Neural crest cell (in vitro differentiated cells): ENCODE data around the gene LUZP2. TPM values are rescaled to one million over a fixed set of nuclear protein-coding genes. Genes with fewer than 3 reads are reported as not detected.

Source experiments
- DNase-seq: peaks from one replicate; pipeline ENCODE4 v3.0.0; 2021; ENCODE audit warnings: low read depth, mixed read lengths, low spot score
- H3K27ac Mint-ChIP-seq: one replicate; pipeline ENCODE4 v1.8.0; 2021; ENCODE audit warnings: mild to moderate bottlenecking, mixed read lengths; ENCODE audit not compliant: unreplicated experiment
- H3K27me3 Mint-ChIP-seq: 2 replicates; pipeline ENCODE4 v1.8.0; 2021; ENCODE audit warnings: low read depth, mild to moderate bottlenecking, mixed read lengths
- H3K36me3 Mint-ChIP-seq: 2 replicates; pipeline ENCODE4 v1.8.0; 2021; ENCODE audit warnings: low read depth, mild to moderate bottlenecking, mixed read lengths
- H3K4me1 Mint-ChIP-seq: 2 replicates; pipeline ENCODE4 v1.8.0; 2021; ENCODE audit warnings: mixed read lengths
- H3K4me3 Mint-ChIP-seq: one replicate; pipeline ENCODE4 v1.8.0; 2021; ENCODE audit warnings: mild to moderate bottlenecking, mixed read lengths
- H3K9me3 Mint-ChIP-seq: 2 replicates; pipeline ENCODE4 v1.8.0; 2021; ENCODE audit warnings: mixed read lengths
- CTCF ChIP-seq: fragments of 200-600 bp; sonication (generic); conservative IDR thresholded peaks from 2 replicates; pipeline ENCODE4 v1.5.0; 2021; ENCODE audit warnings: antibody characterized with exemption, mild to moderate bottlenecking
- total RNA-seq: library from RNA; stranded (reverse); gene quantifications from 2 replicates; pipeline ENCODE4 v1.2.1, GENCODE V29; 2021

LUZP2 gene
- total RNA-seq, 1 donor from 2014 or later, result 0.28 TPM

- no peaks in the 10 kb centered on the region for H3K9me3 Mint-ChIP-seq
- no peaks in the 10 kb centered on the region for H3K4me1 Mint-ChIP-seq
- H3K27me3 Mint-ChIP-seq, result no peaks in the 10 kb centered on the region
- no peak overlapping the region for H3K27ac Mint-ChIP-seq
- H3K36me3 Mint-ChIP-seq, result no peaks in the 10 kb centered on the region
- no peak for DNase-seq
- no peak for TF ChIP-seq CTCF
- H3K4me3 Mint-ChIP-seq, result no peak overlapping the region
These were observed 190.8 kb downstream of the LUZP2 start for GRCh38 chr11:24687531-24688147.

GRCh38 chr11:24688981-24689380, 192.1 kb downstream of the LUZP2 start:
- TF ChIP-seq CTCF, result no peak
- H3K4me1 Mint-ChIP-seq, result no peaks in the 10 kb centered on the region
- H3K36me3 Mint-ChIP-seq, result no peaks in the 10 kb centered on the region
- no peak overlapping the region for H3K27ac Mint-ChIP-seq
- no peak overlapping the region for H3K4me3 Mint-ChIP-seq
- H3K9me3 Mint-ChIP-seq, result no peaks in the 10 kb centered on the region
- H3K27me3 Mint-ChIP-seq, result no peaks in the 10 kb centered on the region
- no peak for DNase-seq

- H3K36me3 Mint-ChIP-seq, result no peaks in the 10 kb centered on the region
- DNase-seq, result no peak
- no peak for TF ChIP-seq CTCF
- no peaks in the 10 kb centered on the region for H3K27me3 Mint-ChIP-seq
- H3K4me3 Mint-ChIP-seq, result no peak overlapping the region
- H3K27ac Mint-ChIP-seq, result no peak overlapping the region
- no peaks in the 10 kb centered on the region for H3K9me3 Mint-ChIP-seq
- no peaks in the 10 kb centered on the region for H3K4me1 Mint-ChIP-seq
These were observed 200.8 kb downstream of the LUZP2 start for GRCh38 chr11:24697522-24698111.

GRCh38 chr11:24704716-24705115, 207.9 kb downstream of the LUZP2 start:
- Mint-ChIP-seq H3K36me3 (no peaks in the 10 kb centered on the region), H3K4me1 (no peaks in the 10 kb centered on the region), H3K9me3 (no peaks in the 10 kb centered on the region), H3K4me3 (no peak overlapping the region), H3K27ac (no peak overlapping the region), H3K27me3 (no peaks in the 10 kb centered on the region)
- no peak for DNase-seq
- TF ChIP-seq CTCF, result no peak

GRCh38 chr11:24705474-24705873, 208.6 kb downstream of the LUZP2 start:
- H3K36me3 Mint-ChIP-seq, result no peaks in the 10 kb centered on the region
- no peak for TF ChIP-seq CTCF
- no peak for DNase-seq
- no peak overlapping the region for H3K4me3 Mint-ChIP-seq
- H3K27me3 Mint-ChIP-seq, result no peaks in the 10 kb centered on the region
- H3K9me3 Mint-ChIP-seq, result no peaks in the 10 kb centered on the region
- no peak overlapping the region for H3K27ac Mint-ChIP-seq
- no peaks in the 10 kb centered on the region for H3K4me1 Mint-ChIP-seq
